NCI-H2107 treated with DMSO at 0.1 percent for 48 hours (cell line): ENCODE measurements around the gene INPP5D.
"Not testable (repeated sequence)": the region's sequence is repeated elsewhere in the genome, so short reads cannot be mapped to it uniquely, and the experiment has no call there.

ENCODE experiments used
- DNase-seq: peaks from one replicate; lab custom pipeline; 2025; ENCODE audit not compliant: unreplicated experiment; lab: John Stamatoyannopoulos, UW

Gene INPP5D

GRCh38 chr2:233140978-233141377 lies 80.8 kb downstream of the INPP5D start:
- DNase-seq: no peak

- no peak for DNase-seq
These were observed 81.8 kb downstream of the INPP5D start for GRCh38 chr2:233141901-233142300.

- no peak for DNase-seq
These were observed 82.3 kb downstream of the INPP5D start for GRCh38 chr2:233142355-233142897.

GRCh38 chr2:233143700-233144331 lies 83.7 kb downstream of the INPP5D start:
- DNase-seq: no peak

GRCh38 chr2:233145726-233146125 lies 85.6 kb downstream of the INPP5D start:
- DNase-seq: no peak

GRCh38 chr2:233146194-233146593 lies 86.1 kb downstream of the INPP5D start:
- no peak for DNase-seq

- DNase-seq: no peak
These were observed 87.1 kb downstream of the INPP5D start for GRCh38 chr2:233147136-233147828.

- DNase-seq: no peak
These were observed 87.7 kb downstream of the INPP5D start for GRCh38 chr2:233147829-233148167.

- DNase-seq: no peak
These were observed 88.2 kb downstream of the INPP5D start for GRCh38 chr2:233148354-233148753.

- no peak for DNase-seq
These were observed 92.4 kb downstream of the INPP5D start for GRCh38 chr2:233152541-233152940.

GRCh38 chr2:233153146-233153798 lies 93.1 kb downstream of the INPP5D start:
- no peak for DNase-seq

- no peak for DNase-seq
These were observed 95.9 kb downstream of the INPP5D start for GRCh38 chr2:233156001-233156400.

GRCh38 chr2:233156461-233156860 lies 96.3 kb downstream of the INPP5D start:
- DNase-seq: not testable (repeated sequence)

- no peak for DNase-seq
These were observed 101.6 kb downstream of the INPP5D start for GRCh38 chr2:233161730-233162129.

GRCh38 chr2:233162770-233163169 lies 102.6 kb downstream of the INPP5D start:
- DNase-seq: no peak

- DNase-seq: no peak
These were observed 103.5 kb downstream of the INPP5D start for GRCh38 chr2:233163486-233164103.

- no peak for DNase-seq
These were observed 104.0 kb downstream of the INPP5D start for GRCh38 chr2:233164128-233164635.

GRCh38 chr2:233164967-233165366 lies 104.8 kb downstream of the INPP5D start:
- DNase-seq: no peak

GRCh38 chr2:233165543-233165894 lies 105.4 kb downstream of the INPP5D start:
- DNase-seq: no peak

GRCh38 chr2:233165895-233166661 lies 105.9 kb downstream of the INPP5D start:
- no peak for DNase-seq

- DNase-seq: no peak
These were observed 108.3 kb downstream of the INPP5D start for GRCh38 chr2:233168445-233168844.
